Progenitor cell of endocrine pancreas (in vitro differentiated cells): ENCODE measurements around the gene SLC2A11. TPM values are rescaled to one million over a fixed set of nuclear protein-coding genes. Genes with fewer than 3 reads are reported as not detected.

Experiments used
- DNase-seq: peaks from one replicate; pipeline ENCODE4 v3.0.0; 2021; ENCODE audit warnings: low spot score; ENCODE audit not compliant: unreplicated experiment
- H3K27ac Mint-ChIP-seq: 2 replicates; pipeline ENCODE4 v1.8.0; 2021; ENCODE audit warnings: mild to moderate bottlenecking, moderate library complexity, mixed read lengths
- H3K27me3 Mint-ChIP-seq: 2 replicates; pipeline ENCODE4 v1.8.0; 2021; ENCODE audit warnings: mixed read lengths
- H3K36me3 Mint-ChIP-seq: 2 replicates; pipeline ENCODE4 v1.8.0; 2022; ENCODE audit warnings: mixed read lengths; ENCODE audit not compliant: insufficient read depth
- H3K4me1 Mint-ChIP-seq: 2 replicates; pipeline ENCODE4 v1.8.0; 2021; ENCODE audit warnings: low read depth, mixed read lengths
- H3K4me3 Mint-ChIP-seq: 2 replicates; pipeline ENCODE4 v1.8.0; 2021; ENCODE audit warnings: low read depth, mild to moderate bottlenecking, moderate library complexity, mixed read lengths
- H3K9me3 Mint-ChIP-seq: 2 replicates; pipeline ENCODE4 v1.8.0; 2021; ENCODE audit warnings: low read depth, mixed read lengths
- total RNA-seq: library from RNA; stranded (reverse); gene quantifications from 2 replicates; pipeline ENCODE4 v1.2.1, GENCODE V29; 2021
- TF ChIP-seq, protein P1 (sequence below): fragments of 200-600 bp; sonication (generic); IDR thresholded peaks from one replicate; pipeline ENCODE4 v1.5.0; 2021; ENCODE audit warnings: antibody characterized with exemption, mild to moderate bottlenecking; ENCODE audit not compliant: unreplicated experiment

SLC2A11 gene
- total RNA-seq, 1 donor from 2014 or later: 39.7 TPM

DNA sequence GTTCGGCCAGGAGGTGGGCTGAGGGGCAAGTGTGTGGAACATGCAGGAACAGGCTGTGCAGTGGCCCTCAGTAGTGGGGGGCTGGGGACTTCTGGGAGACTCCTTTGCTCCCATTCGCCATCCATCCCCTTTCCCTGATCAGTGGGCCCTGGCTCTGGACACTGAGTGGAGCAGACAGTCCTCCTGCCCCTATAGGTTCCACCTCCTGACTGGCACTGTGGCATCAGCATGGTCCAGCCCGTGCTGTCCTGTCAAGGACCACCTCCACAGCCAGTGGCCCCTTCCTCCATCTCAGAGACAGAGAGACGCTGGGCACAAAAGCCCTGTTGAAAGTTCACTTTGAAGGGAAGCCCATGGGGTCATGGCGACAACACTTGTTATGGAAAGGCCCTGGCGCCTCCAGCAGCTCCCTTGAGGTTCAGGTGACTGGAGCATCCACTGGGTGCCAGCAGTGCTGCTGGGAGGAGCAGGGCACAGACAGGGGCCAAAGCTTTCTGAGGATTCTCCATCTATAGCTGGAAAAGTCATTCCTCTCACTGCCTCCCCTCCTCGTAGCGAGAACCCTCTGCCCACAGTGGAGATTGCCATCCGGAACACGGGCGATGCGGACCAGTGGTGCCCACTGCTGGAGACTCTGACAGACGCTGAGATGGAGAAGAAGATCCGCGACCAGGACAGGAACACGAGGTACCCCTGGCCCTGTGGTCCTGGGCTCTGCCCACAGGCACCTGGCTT lies 24.5 kb upstream of the SLC2A11 start:
- no peak for DNase-seq
- no peaks in the 10 kb centered on the region for H3K27me3 Mint-ChIP-seq
- no peaks in the 10 kb centered on the region for H3K9me3 Mint-ChIP-seq
- H3K27ac Mint-ChIP-seq: no peak overlapping the region
- TF ChIP-seq, protein P1, sequence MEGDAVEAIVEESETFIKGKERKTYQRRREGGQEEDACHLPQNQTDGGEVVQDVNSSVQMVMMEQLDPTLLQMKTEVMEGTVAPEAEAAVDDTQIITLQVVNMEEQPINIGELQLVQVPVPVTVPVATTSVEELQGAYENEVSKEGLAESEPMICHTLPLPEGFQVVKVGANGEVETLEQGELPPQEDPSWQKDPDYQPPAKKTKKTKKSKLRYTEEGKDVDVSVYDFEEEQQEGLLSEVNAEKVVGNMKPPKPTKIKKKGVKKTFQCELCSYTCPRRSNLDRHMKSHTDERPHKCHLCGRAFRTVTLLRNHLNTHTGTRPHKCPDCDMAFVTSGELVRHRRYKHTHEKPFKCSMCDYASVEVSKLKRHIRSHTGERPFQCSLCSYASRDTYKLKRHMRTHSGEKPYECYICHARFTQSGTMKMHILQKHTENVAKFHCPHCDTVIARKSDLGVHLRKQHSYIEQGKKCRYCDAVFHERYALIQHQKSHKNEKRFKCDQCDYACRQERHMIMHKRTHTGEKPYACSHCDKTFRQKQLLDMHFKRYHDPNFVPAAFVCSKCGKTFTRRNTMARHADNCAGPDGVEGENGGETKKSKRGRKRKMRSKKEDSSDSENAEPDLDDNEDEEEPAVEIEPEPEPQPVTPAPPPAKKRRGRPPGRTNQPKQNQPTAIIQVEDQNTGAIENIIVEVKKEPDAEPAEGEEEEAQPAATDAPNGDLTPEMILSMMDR: no peak
- peaks cover 20% of the 10 kb centered on the region for H3K36me3 Mint-ChIP-seq
- peaks cover 4% of the 10 kb centered on the region for H3K4me1 Mint-ChIP-seq
- no peak overlapping the region for H3K4me3 Mint-ChIP-seq

- no peak for DNase-seq
- Mint-ChIP-seq H3K27ac (no peak overlapping the region), H3K9me3 (no peaks in the 10 kb centered on the region), H3K36me3 (peaks cover 18% of the 10 kb centered on the region), H3K4me1 (peaks cover 6% of the 10 kb centered on the region), H3K4me3 (no peak overlapping the region), H3K27me3 (peaks cover under 1% of the 10 kb centered on the region)
- TF ChIP-seq, protein P1: no peak
These were observed 23.8 kb upstream of the SLC2A11 start for GRCh38 chr22:23833911-23834317.

DNA sequence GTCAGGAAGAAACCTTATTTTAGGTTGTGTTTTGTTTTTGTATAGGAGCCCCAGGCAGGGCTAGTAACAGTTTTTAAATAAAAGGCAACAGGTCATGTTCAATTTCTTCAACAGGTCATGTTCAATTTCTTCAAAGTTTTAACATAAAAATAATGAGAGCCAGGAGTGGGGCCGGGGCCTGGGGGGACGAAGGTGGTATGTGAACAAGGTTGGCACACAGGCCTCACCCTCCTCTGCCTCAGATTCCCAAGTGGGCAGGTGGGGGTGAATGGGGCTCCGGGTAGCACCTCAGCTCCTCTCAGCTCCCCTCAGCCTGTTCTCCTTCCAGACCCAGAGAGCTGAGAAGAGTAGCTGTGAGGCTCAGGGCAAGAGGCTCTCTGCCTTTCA lies 23.3 kb upstream of the SLC2A11 start:
- no peak overlapping the region for H3K27ac Mint-ChIP-seq
- H3K4me3 Mint-ChIP-seq: no peak overlapping the region
- H3K9me3 Mint-ChIP-seq: no peaks in the 10 kb centered on the region
- peaks cover 15% of the 10 kb centered on the region for H3K36me3 Mint-ChIP-seq
- TF ChIP-seq, protein P1: no peak
- H3K27me3 Mint-ChIP-seq: peaks cover 5% of the 10 kb centered on the region
- DNase-seq: no peak
- peaks cover 6% of the 10 kb centered on the region for H3K4me1 Mint-ChIP-seq

- Mint-ChIP-seq H3K36me3 (peaks cover 14% of the 10 kb centered on the region), H3K4me1 (peaks cover 6% of the 10 kb centered on the region), H3K27me3 (peaks cover 11% of the 10 kb centered on the region), H3K9me3 (no peaks in the 10 kb centered on the region), H3K27ac (no peak overlapping the region), H3K4me3 (no peak overlapping the region)
- no peak for DNase-seq
- TF ChIP-seq, protein P1: no peak
These were observed 22.7 kb upstream of the SLC2A11 start for GRCh38 chr22:23834793-23835483.

GRCh38 chr22:23835484-23836144 lies 22.1 kb upstream of the SLC2A11 start:
- no peak overlapping the region for H3K4me3 Mint-ChIP-seq
- H3K27ac Mint-ChIP-seq: no peak overlapping the region
- DNase-seq: no peak
- peaks cover 10% of the 10 kb centered on the region for H3K36me3 Mint-ChIP-seq
- H3K4me1 Mint-ChIP-seq: peaks cover 6% of the 10 kb centered on the region
- H3K9me3 Mint-ChIP-seq: no peaks in the 10 kb centered on the region
- TF ChIP-seq, protein P1: no peak
- H3K27me3 Mint-ChIP-seq: peaks cover 15% of the 10 kb centered on the region
